BJ (cell line): ENCODE measurements around the gene TBC1D3I. TPM values are rescaled to one million over a fixed set of nuclear protein-coding genes. Genes with fewer than 3 reads are reported as not detected.
"Not testable (repeated sequence)": the region's sequence is repeated elsewhere in the genome, so short reads cannot be mapped to it uniquely, and the experiment has no call there.

ENCODE experiments used
- CTCF ChIA-PET: fragments of 350-600 bp; formaldehyde crosslinking; extraction: SDS; loops from one replicate; lab custom pipeline; 2021; ENCODE audit warnings: antibody characterized with exemption, inconsistent platforms; lab: Yijun Ruan, JAX
- POLR2A ChIA-PET: fragments of 300-600 bp; sonication (Branson Sonifier 250); formaldehyde crosslinking; extraction: SDS; loops from one replicate; lab custom pipeline; 2021; ENCODE audit warnings: antibody characterized with exemption; lab: Charles Lee
- DNase-seq: peaks from one replicate; pipeline ENCODE4 v3.0.0-alpha.2; 2011; ENCODE audit warnings: low read depth
- H3K27me3 ChIP-seq: 2 replicates; pipeline ENCODE4 v1.6.0; 2011; ENCODE audit warnings: low read length; ENCODE audit not compliant: control insufficient read depth, insufficient read depth
- H3K36me3 ChIP-seq: 2 replicates; pipeline ENCODE4 v1.5.1; 2011; ENCODE audit warnings: low read length; ENCODE audit not compliant: control insufficient read depth, insufficient read depth
- H3K4me3 ChIP-seq: 2 replicates; pipeline ENCODE4 v1.5.1; 2011; ENCODE audit warnings: low read depth, mild to moderate bottlenecking, control low read depth, low read length
- CTCF ChIP-seq: IDR thresholded peaks from 2 replicates; pipeline ENCODE4 v1.5.1; 2011; ENCODE audit warnings: low read depth, mild to moderate bottlenecking, control low read depth, inconsistent platforms, low read length, moderate library complexity; ENCODE audit not compliant: insufficient read depth
- polyA plus RNA-seq: library from polyadenylated mRNA; depleted of rRNA; stranded (reverse); fragments of >200 nt; gene quantifications from 2 replicates; pipeline ENCODE4 v1.2.3, GENCODE V29; 2011; rRNA removed
- small RNA-seq: library from RNA; depleted of rRNA; stranded (forward); fragments of <200 nt; gene quantifications from one replicate; pipeline ENCODE3, GENCODE V24; 2012; ENCODE audit warnings: low replicate concordance, low read depth; ENCODE audit not compliant: insufficient read length

Gene TBC1D3I
- polyA plus RNA-seq, 1 experiment: not detected

DNA sequence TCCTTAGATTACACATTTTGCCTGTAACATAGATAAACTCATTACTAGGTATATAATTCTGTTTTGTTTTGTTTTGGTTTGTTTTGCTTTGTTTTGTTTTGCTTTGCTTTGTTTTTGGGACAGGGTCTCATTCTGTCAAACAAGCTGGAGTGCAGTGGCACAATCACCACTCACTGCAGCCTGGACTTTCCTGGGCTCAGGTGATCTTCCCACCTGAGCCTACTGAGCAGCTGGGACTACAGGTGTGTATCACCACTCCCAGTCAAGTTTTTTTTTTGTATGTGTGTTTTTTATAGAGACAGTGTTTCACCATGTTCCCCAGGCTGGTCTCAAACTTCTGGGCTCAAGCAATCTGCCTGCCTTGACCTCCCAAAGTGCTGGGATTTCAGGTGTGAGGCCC, 54.8 kb downstream of the TBC1D3I start:
- Histone ChIP-seq H3K27me3 (no peaks in the 10 kb centered on the region), H3K36me3 (no peaks in the 10 kb centered on the region), H3K4me3 (no peak overlapping the region)
- CTCF ChIA-PET: no interaction called here
- no peak for DNase-seq
- no peak for TF ChIP-seq CTCF
- POLR2A ChIA-PET: no interaction called here

- H3K4me3 ChIP-seq, H3K27me3 ChIP-seq, DNase-seq, CTCF ChIA-PET, H3K36me3 ChIP-seq, POLR2A ChIA-PET: not testable (repeated sequence)
Observed at GRCh38 chr17:36207383-36207782, 57.0 kb downstream of the TBC1D3I start.

GRCh38 chr17:36206486-36206821, 57.9 kb downstream of the TBC1D3I start:
- H3K4me3 ChIP-seq, DNase-seq, CTCF ChIA-PET, H3K36me3 ChIP-seq, POLR2A ChIA-PET, H3K27me3 ChIP-seq: not testable (repeated sequence)

- CTCF ChIA-PET: interaction anchor here (0.6 kb wide), 1 partner anchor 1263 kb away, joined by 7 read pairs; no protein-coding TSS in a partner anchor
- no peak for TF ChIP-seq CTCF
- Histone ChIP-seq H3K27me3 (no peaks in the 10 kb centered on the region), H3K36me3 (no peaks in the 10 kb centered on the region), H3K4me3 (no peak overlapping the region)
- DNase-seq: no peak
- POLR2A ChIA-PET: no interaction called here
Observed at GRCh38 chr17:36205637-36206485, 58.5 kb downstream of the TBC1D3I start.

- ChIA-PET POLR2A (no interaction called here), CTCF (interaction anchor here (0.6 kb wide), 1 partner anchor 1262 kb away, joined by 7 read pairs; no protein-coding TSS in a partner anchor)
- no peak for DNase-seq
- no peak overlapping the region for H3K4me3 ChIP-seq
- H3K27me3 ChIP-seq: no peaks in the 10 kb centered on the region
- no peaks in the 10 kb centered on the region for H3K36me3 ChIP-seq
- TF ChIP-seq CTCF: no peak
Observed at GRCh38 chr17:36204724-36205500, 59.5 kb downstream of the TBC1D3I start.

Small RNA genes within 50 kb of the gene (small RNA-seq; reads per million reads assigned to genes)
- gene AC243829.3 (not detected), gene AC243829.6 (not detected), gene RF00019 (not detected)

Other genes starting within 250 kb of the TBC1D3I start
- gene CCL23, start 246.6 kb downstream of the TBC1D3I start, polyA plus RNA-seq: not detected in 2 replicates
- gene CCL18, start 200.3 kb downstream of the TBC1D3I start, polyA plus RNA-seq: not detected in 2 replicates
- gene CCL3, start 174.4 kb downstream of the TBC1D3I start, polyA plus RNA-seq: not detected in 2 replicates
- gene CCL4, start 160.7 kb downstream of the TBC1D3I start, polyA plus RNA-seq: not detected in 2 replicates
- gene TBC1D3B, start 87.9 kb downstream of the TBC1D3I start, polyA plus RNA-seq: 1.4 and 2.3 TPM in 2 replicates
- gene CCL3L1, start 67.8 kb downstream of the TBC1D3I start, polyA plus RNA-seq: not detected in 2 replicates
- gene CCL4L2, start 53.5 kb downstream of the TBC1D3I start, polyA plus RNA-seq: not detected in 2 replicates
- gene TBC1D3G, start 59.3 kb upstream of the TBC1D3I start, polyA plus RNA-seq: not detected in 2 replicates
- gene TBC1D3H, start 123.9 kb upstream of the TBC1D3I start, polyA plus RNA-seq: not detected in 2 replicates
- 43.6 and 68.6 TPM in 2 replicates for gene ZNHIT3, start 222.1 kb upstream of the TBC1D3I start, polyA plus RNA-seq